H54 (cell line): Measurements from ENCODE around the gene LIMS1.
"Not testable (repeated sequence)": the region's sequence is repeated elsewhere in the genome, so short reads cannot be mapped to it uniquely, and the experiment has no call there.

ENCODE experiments used
- DNase-seq: peaks from one replicate; pipeline ENCODE4 v3.0.0; 2011; ENCODE audit warnings: low spot score, mixed read lengths; ENCODE audit not compliant: insufficient read length
- FAIRE-seq: peaks from 3 replicates; lab custom pipeline; 2011; peaks lifted over from hg19 to GRCh38; lab: Jason Lieb, UNC
- POLR2A ChIP-seq: IDR thresholded peaks from 2 replicates; pipeline ENCODE4 v1.6.1; 2011; ENCODE audit warnings: low read depth, mild to moderate bottlenecking, low read length

The LIMS1 gene

DNA sequence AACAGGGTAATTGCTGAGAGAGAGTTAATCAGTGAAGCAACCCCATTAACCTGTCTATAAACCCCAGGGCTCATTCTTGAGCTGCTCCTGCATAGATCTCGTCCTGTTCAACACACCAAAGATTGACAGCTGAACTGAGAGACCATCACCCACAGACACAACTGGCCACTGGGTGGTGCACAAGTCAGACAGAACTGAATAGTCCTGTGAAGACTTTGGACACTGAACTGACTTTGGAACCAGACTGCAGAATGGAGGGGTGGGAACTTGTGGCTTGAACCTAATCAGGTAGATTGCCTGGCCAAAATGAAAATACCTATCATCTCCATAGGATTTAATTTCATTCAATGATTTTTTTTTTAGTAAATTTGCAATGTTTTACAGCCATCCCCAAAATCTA is 155.7 kb downstream of the LIMS1 start:
- DNase-seq, FAIRE-seq: not testable (repeated sequence)

GRCh38 chr2:108691447-108691846 is 157.2 kb downstream of the LIMS1 start:
- no peak for FAIRE-seq
- DNase-seq, result no peak
- no peak for TF ChIP-seq POLR2A

DNA sequence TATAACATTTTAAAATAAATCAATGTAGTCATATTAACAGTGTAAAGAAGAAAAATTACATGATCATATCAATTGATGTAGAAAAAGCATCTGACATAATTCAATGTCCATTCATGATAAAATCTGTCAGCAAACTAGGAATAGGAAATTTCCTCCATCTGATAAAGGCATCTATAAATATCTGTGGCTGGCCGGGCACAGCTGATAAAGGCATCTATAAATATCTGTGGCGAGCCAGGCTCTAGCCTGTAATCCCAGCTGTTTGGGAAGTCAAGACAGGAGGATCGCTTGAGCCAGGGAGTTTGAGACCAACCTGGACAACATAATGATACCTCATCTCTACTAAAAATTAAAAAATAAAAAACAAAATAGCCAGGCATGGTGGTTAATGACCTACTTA is 166.9 kb downstream of the LIMS1 start:
- no peak for TF ChIP-seq POLR2A

DNA sequence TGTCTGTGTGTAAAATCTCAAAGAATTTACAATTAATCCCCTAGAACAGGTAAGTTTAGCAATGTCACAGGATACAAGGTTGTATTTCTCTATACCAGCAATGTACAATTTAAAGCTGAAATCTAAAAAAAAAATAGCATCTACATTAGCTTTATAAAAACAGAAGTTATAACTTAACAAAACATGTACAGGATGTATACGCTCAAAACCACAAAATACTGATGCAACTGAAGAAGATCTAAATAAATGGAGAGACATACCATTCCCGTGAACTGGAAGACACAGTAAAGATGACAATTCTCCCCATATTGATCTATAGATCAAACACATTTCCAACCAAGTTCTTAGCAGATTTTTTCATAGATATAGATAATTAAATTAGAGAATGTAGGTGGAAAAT is 167.5 kb downstream of the LIMS1 start:
- FAIRE-seq (no peak), DNase-seq (no peak)
- no peak for TF ChIP-seq POLR2A

More for the DNA sequence above, 166.9 kb downstream of the LIMS1 start:
- DNase-seq (no peak), FAIRE-seq (no peak)

GRCh38 chr2:108704871-108705270 is 170.6 kb downstream of the LIMS1 start:
- FAIRE-seq (no peak), DNase-seq (no peak)

DNA sequence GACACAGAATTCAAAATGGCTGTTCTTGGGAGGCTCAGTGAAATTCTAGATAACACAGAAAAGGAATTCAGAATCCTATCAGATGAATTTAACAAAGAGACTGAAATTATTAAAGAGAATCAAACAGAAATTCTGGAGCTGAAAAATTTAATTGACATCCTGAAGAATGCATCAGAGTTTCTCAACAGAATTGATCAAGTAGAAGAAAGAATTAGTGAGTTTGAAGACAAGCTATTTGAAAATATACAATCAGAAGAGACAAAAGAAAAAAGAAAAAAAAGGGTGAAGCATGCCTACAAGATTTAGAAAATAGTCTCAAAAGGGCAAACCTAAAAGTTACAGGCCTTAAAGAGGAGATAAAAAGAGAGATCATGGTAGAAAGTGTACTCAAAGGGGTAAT is 173.0 kb downstream of the LIMS1 start:
- TF ChIP-seq POLR2A, result no peak
- DNase-seq (no peak), FAIRE-seq (no peak)

More at GRCh38 chr2:108704871-108705270, 170.6 kb downstream of the LIMS1 start:
- TF ChIP-seq POLR2A, result no peak

DNA sequence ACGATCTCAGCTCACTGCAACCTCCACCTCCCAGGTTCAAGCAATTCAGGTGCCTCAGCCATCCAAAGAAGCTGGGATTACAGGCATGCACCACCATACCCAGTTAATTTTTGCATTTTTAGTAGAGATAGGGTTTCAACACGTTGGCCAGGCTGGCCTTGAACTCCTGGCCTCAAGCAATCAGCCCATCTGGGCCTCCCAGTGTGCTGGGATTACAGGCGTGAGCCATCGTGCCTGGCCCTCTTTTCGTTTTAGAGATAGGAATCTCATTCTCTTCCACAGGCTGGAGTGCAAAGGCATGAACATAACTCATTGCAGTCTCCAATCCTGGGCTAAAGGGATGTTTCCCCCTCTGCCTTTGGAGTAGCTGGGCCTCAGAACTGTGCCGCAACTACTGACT is 182.7 kb downstream of the LIMS1 start:
- FAIRE-seq, DNase-seq: not testable (repeated sequence)

- DNase-seq, result peak; percentile 85
- peak; percentile 95 for TF ChIP-seq POLR2A
- FAIRE-seq, result peak; percentile 89
These were observed 185.1 kb downstream of the LIMS1 start, which contains the start of gene RANBP2 for GRCh38 chr2:108719149-108720044. Gene RANBP2, plus strand, starts transcription at chr2:108719482. Its CDS starts 125 bp downstream, at chr2:108719607.

GRCh38 chr2:108726048-108726447 is 191.8 kb downstream of the LIMS1 start:
- DNase-seq, FAIRE-seq: not testable (repeated sequence)

- not testable (repeated sequence) for FAIRE-seq, DNase-seq
These were observed 200.4 kb downstream of the LIMS1 start for GRCh38 chr2:108734656-108735055.
